GM23338 (cell line): ENCODE data around the gene SPECC1. TPM values are rescaled to one million over a fixed set of nuclear protein-coding genes. Genes with fewer than 3 reads are reported as not detected.

ENCODE experiments used
- ATAC-seq: fragments of 200-7000 bp; cut with Tn5 transposase; 3 replicates; pipeline ENCODE4 v1.9.1; 2020
- DNase-seq: peaks from one replicate; pipeline ENCODE4 v3.0.0-alpha.2; 2015; ENCODE audit warnings: low spot score
- H2AFZ ChIP-seq: fragments of 200-600 bp; sonication (generic); 2 replicates; pipeline ENCODE4 v1.8.0; 2016; ENCODE audit warnings: antibody characterized with exemption, mild to moderate bottlenecking, moderate library complexity
- H3F3A ChIP-seq: fragments of 200-600 bp; sonication (generic); replicated peaks from 2 replicates; pipeline ENCODE4 v1.8.0; 2017; ENCODE audit warnings: antibody characterized with exemption, mixed run types, low read depth
- H3K27ac ChIP-seq: fragments of 200-600 bp; sonication (generic); 2 replicates; pipeline ENCODE4 v1.6.1; 2016; ENCODE audit warnings: low read depth
- H3K27me3 ChIP-seq: fragments of 200-600 bp; sonication (generic); 2 replicates; pipeline ENCODE4 v1.8.0; 2016; ENCODE audit warnings: mild to moderate bottlenecking, mixed run types, moderate library complexity; ENCODE audit not compliant: insufficient read depth
- H3K36me3 ChIP-seq: fragments of 200-600 bp; sonication (generic); 2 replicates; pipeline ENCODE4 v1.8.0; 2016; ENCODE audit warnings: mild to moderate bottlenecking; ENCODE audit not compliant: insufficient read depth
- H3K4me1 ChIP-seq: fragments of 200-600 bp; sonication (generic); 2 replicates; pipeline ENCODE4 v1.8.0; 2016; ENCODE audit warnings: mild to moderate bottlenecking, moderate library complexity; ENCODE audit not compliant: insufficient read depth
- H3K4me2 ChIP-seq: fragments of 200-600 bp; sonication (generic); 2 replicates; pipeline ENCODE4 v1.7.1; 2017; ENCODE audit warnings: mixed run types
- H3K4me3 ChIP-seq: fragments of 200-600 bp; sonication (generic); 2 replicates; pipeline ENCODE4 v1.6.1; 2016; ENCODE audit warnings: mixed run types
- H3K79me2 ChIP-seq: fragments of 200-600 bp; sonication (generic); replicated peaks from 2 replicates; pipeline ENCODE4 v1.8.0; 2017; ENCODE audit warnings: mild to moderate bottlenecking; ENCODE audit not compliant: insufficient read depth
- H3K9me2 ChIP-seq: fragments of 200-600 bp; sonication (generic); 2 replicates; pipeline ENCODE4 v1.8.0; 2017; ENCODE audit not compliant: insufficient read depth
- H4K20me1 ChIP-seq: fragments of 200-600 bp; sonication (generic); replicated peaks from 2 replicates; pipeline ENCODE4 v1.8.0; 2017; ENCODE audit warnings: mild to moderate bottlenecking; ENCODE audit not compliant: insufficient read depth
- H3K27ac Mint-ChIP-seq: 2 replicates; pipeline ENCODE4 v1.8.0; 2020; ENCODE audit warnings: inconsistent platforms, mild to moderate bottlenecking, moderate library complexity, mixed read lengths
- H3K27me3 Mint-ChIP-seq: 3 replicates; pipeline ENCODE4 v1.8.0; 2022; ENCODE audit warnings: low read depth, mild to moderate bottlenecking, moderate library complexity, mixed read lengths, inconsistent platforms; ENCODE audit not compliant: insufficient read depth, poor library complexity
- H3K36me3 Mint-ChIP-seq: 3 replicates; pipeline ENCODE4 v1.8.0; 2021; ENCODE audit warnings: low read depth, mild to moderate bottlenecking, inconsistent platforms, moderate library complexity, mixed read lengths
- H3K4me1 Mint-ChIP-seq: 3 replicates; pipeline ENCODE4 v1.8.0; 2020; ENCODE audit warnings: mild to moderate bottlenecking, inconsistent platforms, mixed read lengths
- H3K4me3 Mint-ChIP-seq: 3 replicates; pipeline ENCODE4 v1.8.0; 2021; ENCODE audit warnings: moderate library complexity, mild to moderate bottlenecking, inconsistent platforms, mixed read lengths
- H3K9me3 Mint-ChIP-seq: 3 replicates; pipeline ENCODE4 v1.8.0; 2020; ENCODE audit warnings: moderate library complexity, mild to moderate bottlenecking, inconsistent platforms, mixed read lengths
- CTCF ChIP-seq, 2 experiments: fragments of 200-600 bp in 1 of 2; sonication (generic) in 1 of 2; conservative IDR thresholded peaks; 2 replicates each; pipeline versions ENCODE4 v1.5.1 to v1.6.1; 2016 to 2017; ENCODE audit warnings: antibody characterized with exemption in 2 of 2, low read depth in 2 of 2, mild to moderate bottlenecking in 2 of 2, moderate library complexity in 1 of 2
- JUNB ChIP-seq: IDR thresholded peaks from one replicate; pipeline ENCODE4 v1.6.1; 2016; ENCODE audit warnings: antibody characterized with exemption; ENCODE audit not compliant: unreplicated experiment
- NANOG ChIP-seq: IDR thresholded peaks from 2 replicates; pipeline ENCODE4 v1.6.1; 2016; ENCODE audit warnings: antibody characterized with exemption, borderline replicate concordance
- POLR2AphosphoS5 ChIP-seq: IDR thresholded peaks from 2 replicates; pipeline ENCODE4 v1.6.1; 2016; ENCODE audit warnings: antibody characterized with exemption, low read depth
- REST ChIP-seq: IDR thresholded peaks from one replicate; pipeline ENCODE4 v1.6.1; 2018; ENCODE audit warnings: antibody characterized with exemption; ENCODE audit not compliant: unreplicated experiment
- STAT1 ChIP-seq: IDR thresholded peaks from one replicate; pipeline ENCODE4 v1.6.1; 2016; ENCODE audit warnings: antibody characterized with exemption; ENCODE audit not compliant: unreplicated experiment
- ZNF114 ChIP-seq: fragments of 250-450 bp; sonication (Bioruptor Pico); IDR thresholded peaks from 2 replicates; pipeline ENCODE4 v1.5.0; 2020; ENCODE audit warnings: mild to moderate bottlenecking, moderate library complexity
- ZNF331 ChIP-seq: fragments of 250-450 bp; sonication (Bioruptor Pico); IDR thresholded peaks from 2 replicates; pipeline ENCODE4 v1.5.0; 2020; ENCODE audit warnings: low read depth, mild to moderate bottlenecking, moderate library complexity
- ZNF462 ChIP-seq: fragments of 250-450 bp; sonication (Bioruptor Pico); IDR thresholded peaks from 2 replicates; pipeline ENCODE4 v1.5.0; 2020; ENCODE audit warnings: mild to moderate bottlenecking, moderate library complexity
- polyA plus RNA-seq: library from polyadenylated mRNA; unstranded; fragments of >200 nt; fragmentation: Nextera tagmentation; extraction: Ambion mirVana; gene quantifications from 2 replicates; pipeline ENCODE4 v1.2.1, GENCODE V29; 2016
- total RNA-seq: library from RNA; depleted of rRNA; stranded (reverse); fragments of >200 nt; shearing (Covaris generic); gene quantifications from 2 replicates; pipeline ENCODE4 v1.2.3, GENCODE V29; 2014

Gene SPECC1
- total and polyA plus RNA-seq, 2 experiments from 2014 or later = 42.6 to 101 TPM

GRCh38 chr17:20172376-20172775 lies 163.2 kb downstream of the SPECC1 start:
- no peaks in the 10 kb centered on the region; the same call in 2 of the 3 replicates for H3K9me3 Mint-ChIP-seq
- H3K27me3 Mint-ChIP-seq = peaks cover 7% of the 10 kb centered on the region
- H3K4me3 Mint-ChIP-seq = no peak overlapping the region
- Histone ChIP-seq H3K9me2 (no peaks in the 10 kb centered on the region), H2AFZ (no peak overlapping the region), H3K27me3 (no peaks in the 10 kb centered on the region), H3K4me2 (peak overlapping the region; percentile 19; the same call in 1 of the 2 replicates), H3K4me1 (peaks cover 68% of the 10 kb centered on the region), H4K20me1 (peaks cover 14% of the 10 kb centered on the region), H3K36me3 (no peaks in the 10 kb centered on the region), H3K79me2 (peaks cover 100% of the 10 kb centered on the region), H3K4me3 (no peak overlapping the region), H3F3A (no peaks in the 10 kb centered on the region; the same call in 1 of the 2 replicates), H3K27ac (0 out of 2 replicates have a peak overlapping the region, but pooled peaks have one; percentile 36)
- DNase-seq (peak; percentile 53), ATAC-seq (peak; percentile 79)
- H3K4me1 Mint-ChIP-seq = peaks cover 60% of the 10 kb centered on the region
- TF ChIP-seq ZNF331 (CRISPR knock-in tag) (no peak), CTCF (conservative IDR thresholded peaks at IDR 0.05; ENCODE audit: low read depth in 2 of 2) (no peak), ZNF114 (CRISPR knock-in tag) (no peak), POLR2AphosphoS5 (no peak), NANOG (no peak), STAT1 (no peak), JUNB (no peak), ZNF462 (no peak), REST (no peak)
- H3K27ac Mint-ChIP-seq = peak overlapping the region; percentile 15
- H3K36me3 Mint-ChIP-seq = no peaks in the 10 kb centered on the region
